GM20000 (cell line): ENCODE measurements around the gene E2F4.

Experiments used
- DNase-seq: peaks from one replicate; pipeline ENCODE4 v3.0.0; 2012; ENCODE audit warnings: low spot score
- CTCF ChIP-seq: IDR thresholded peaks from 2 replicates; pipeline ENCODE4 v1.5.1; 2012; ENCODE audit warnings: mild to moderate bottlenecking, control low read depth; ENCODE audit errors: extremely low read depth, missing control alignments

E2F4 gene

GRCh38 chr16:67155295-67156142, 36.4 kb upstream of the E2F4 start:
- peak; percentile 95 for DNase-seq
- TF ChIP-seq CTCF: peak; percentile 97

- DNase-seq: no peak
- TF ChIP-seq CTCF: peak; percentile 9
These were observed 35.7 kb upstream of the E2F4 start for GRCh38 chr16:67156143-67156844.

GRCh38 chr16:67157106-67157748, 34.7 kb upstream of the E2F4 start:
- TF ChIP-seq CTCF: no peak

GRCh38 chr16:67157892-67158635, 33.9 kb upstream of the E2F4 start:
- DNase-seq: no peak
- no peak for TF ChIP-seq CTCF

More at GRCh38 chr16:67157106-67157748, 34.7 kb upstream of the E2F4 start:
- no peak for DNase-seq

- peak; percentile 88 for DNase-seq
- TF ChIP-seq CTCF: no peak
These were observed 33.0 kb upstream of the E2F4 start for GRCh38 chr16:67158637-67159600.

- DNase-seq: no peak
- TF ChIP-seq CTCF: no peak
These were observed 30.3 kb upstream of the E2F4 start for GRCh38 chr16:67161595-67162058.
